LNCAP (cell line): ENCODE data around the gene SPTSSB.

Source experiments
- CTCF ChIP-seq: fragments of 450-650 bp; IDR thresholded peaks from 2 replicates; pipeline ENCODE4 v1.5.1; 2017; ENCODE audit warnings: mild to moderate bottlenecking

Gene SPTSSB

GRCh38 chr3:161413127-161413854 lies 42.0 kb upstream of the SPTSSB start:
- TF ChIP-seq CTCF: peak; percentile 10; the same call in 1 of the 2 replicates

GRCh38 chr3:161412123-161412522 lies 40.8 kb upstream of the SPTSSB start:
- TF ChIP-seq CTCF: no peak

GRCh38 chr3:161409858-161410257 lies 38.5 kb upstream of the SPTSSB start:
- no peak for TF ChIP-seq CTCF

- TF ChIP-seq CTCF: peak; percentile 53
Observed at GRCh38 chr3:161409069-161409468, 37.8 kb upstream of the SPTSSB start.

GRCh38 chr3:161406594-161407555 lies 35.6 kb upstream of the SPTSSB start:
- TF ChIP-seq CTCF: no peak

GRCh38 chr3:161405836-161406235 lies 34.5 kb upstream of the SPTSSB start:
- TF ChIP-seq CTCF: no peak

- TF ChIP-seq CTCF: no peak
Observed at GRCh38 chr3:161405087-161405486, 33.8 kb upstream of the SPTSSB start.
